NCI-H2107 (cell line): ENCODE results near the gene MYO15A.

Experiments used
- DNase-seq: peaks from one replicate; lab custom pipeline; 2025; lab: John Stamatoyannopoulos, UW

MYO15A gene

GRCh38 chr17:18158022-18158600 lies 49.6 kb downstream of the MYO15A start:
- DNase-seq, result no peak

GRCh38 chr17:18159551-18160120 lies 51.1 kb downstream of the MYO15A start:
- DNase-seq, result no peak

- no peak for DNase-seq
These were observed 51.7 kb downstream of the MYO15A start for GRCh38 chr17:18160128-18160856.

- DNase-seq, result no peak
These were observed 52.9 kb downstream of the MYO15A start for GRCh38 chr17:18161207-18162145.

DNA sequence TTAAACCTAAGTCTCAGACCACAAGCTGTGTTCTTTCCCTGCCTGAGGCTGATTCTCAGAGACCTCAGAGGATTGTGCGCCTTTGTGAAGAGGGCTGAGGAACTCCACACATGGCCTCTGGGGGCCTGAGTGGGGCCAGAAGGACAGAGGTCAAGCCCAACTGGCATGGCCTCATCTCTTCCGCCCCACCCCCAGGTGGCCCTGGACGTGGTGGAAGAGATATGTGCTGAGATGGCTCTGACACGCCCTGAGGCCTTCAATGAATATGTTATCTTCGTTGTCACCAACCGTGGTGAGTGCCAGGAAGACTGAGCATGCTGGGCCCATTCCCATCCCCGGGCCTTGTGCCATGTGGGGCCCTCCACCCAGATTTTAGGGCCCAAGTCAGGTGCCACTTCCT lies 55.0 kb downstream of the MYO15A start:
- no peak for DNase-seq

DNA sequence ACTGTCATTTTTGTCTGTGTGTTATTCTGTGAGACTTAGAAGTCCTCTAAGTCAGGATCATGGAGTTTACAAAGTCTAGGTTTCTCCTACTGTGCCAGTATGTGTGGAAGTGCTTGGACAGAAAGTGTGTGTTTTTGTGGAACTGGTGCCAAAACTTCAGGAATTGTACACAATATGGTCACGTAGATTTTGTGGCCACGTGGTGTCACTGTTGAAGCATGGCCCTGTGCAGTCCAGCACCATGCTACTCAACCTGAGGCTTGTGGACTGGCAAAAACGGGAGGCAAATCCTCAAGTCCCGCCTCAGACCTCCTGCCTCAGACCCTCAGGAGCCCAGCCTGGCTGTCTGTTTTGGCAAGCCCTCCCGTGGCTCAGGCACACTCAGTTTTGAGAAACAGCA lies 58.3 kb downstream of the MYO15A start:
- DNase-seq, result no peak

GRCh38 chr17:18167421-18167820 lies 58.9 kb downstream of the MYO15A start:
- DNase-seq, result no peak

DNA sequence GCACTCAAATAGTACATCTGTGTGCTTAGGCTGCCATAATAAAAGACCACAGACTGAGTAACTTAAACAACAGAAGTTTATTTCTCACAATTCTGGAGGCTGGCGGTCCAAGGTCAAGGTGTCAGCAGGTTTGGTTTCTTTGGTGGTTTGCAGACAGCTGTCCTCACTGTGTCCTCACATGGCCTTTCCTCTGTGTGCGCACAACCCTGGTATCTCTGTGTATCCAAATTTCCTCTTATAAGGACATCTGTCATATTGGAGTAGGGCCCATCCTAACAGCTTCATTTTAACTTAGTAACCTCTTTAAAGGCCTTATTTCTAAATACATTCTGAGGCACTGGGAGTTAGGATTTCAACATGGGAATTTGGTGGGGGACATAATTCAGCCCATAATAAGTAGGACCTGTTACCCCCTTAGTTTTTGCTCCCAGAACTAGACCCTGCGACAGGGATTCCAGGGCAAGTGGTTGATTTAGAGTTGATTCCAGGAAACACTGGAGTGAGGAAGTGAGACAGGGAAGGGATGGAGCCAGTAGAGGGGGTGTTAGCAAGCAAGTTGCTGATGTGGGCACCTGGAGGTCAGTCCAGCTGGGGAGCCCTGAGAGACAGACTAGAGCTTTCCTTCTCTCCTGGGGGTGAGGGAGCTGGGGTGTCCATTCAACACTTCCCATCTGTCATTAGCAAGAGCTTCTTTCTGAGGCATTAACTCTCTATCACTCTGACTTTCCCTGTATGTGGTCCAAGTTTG lies 64.1 kb downstream of the MYO15A start:
- DNase-seq, result no peak

- no peak for DNase-seq
These were observed 65.2 kb downstream of the MYO15A start for GRCh38 chr17:18173740-18174139.

DNA sequence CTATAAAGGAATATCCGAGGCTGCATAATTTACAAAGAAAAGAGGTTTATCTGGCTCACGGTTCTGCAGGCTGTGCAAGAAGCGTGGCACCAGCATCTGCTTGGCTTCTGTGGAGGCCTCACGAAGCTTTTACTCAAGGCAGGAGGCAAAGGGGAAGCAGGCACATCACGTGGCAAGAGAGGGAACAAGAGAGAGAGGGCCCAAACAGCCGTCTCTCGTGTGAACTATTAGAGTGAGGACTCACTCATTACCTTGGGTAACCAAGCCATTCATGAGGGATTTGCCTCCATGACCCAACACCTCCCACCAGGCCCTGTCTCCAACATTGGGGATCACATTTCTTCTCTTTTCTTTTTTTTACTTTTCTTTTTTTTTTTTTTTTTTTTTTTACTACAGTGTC lies 67.6 kb downstream of the MYO15A start:
- DNase-seq, result no peak

- no peak for DNase-seq
These were observed 68.6 kb downstream of the MYO15A start for GRCh38 chr17:18177133-18177532.

- DNase-seq, result no peak
These were observed 69.2 kb downstream of the MYO15A start for GRCh38 chr17:18177722-18178121.

DNA sequence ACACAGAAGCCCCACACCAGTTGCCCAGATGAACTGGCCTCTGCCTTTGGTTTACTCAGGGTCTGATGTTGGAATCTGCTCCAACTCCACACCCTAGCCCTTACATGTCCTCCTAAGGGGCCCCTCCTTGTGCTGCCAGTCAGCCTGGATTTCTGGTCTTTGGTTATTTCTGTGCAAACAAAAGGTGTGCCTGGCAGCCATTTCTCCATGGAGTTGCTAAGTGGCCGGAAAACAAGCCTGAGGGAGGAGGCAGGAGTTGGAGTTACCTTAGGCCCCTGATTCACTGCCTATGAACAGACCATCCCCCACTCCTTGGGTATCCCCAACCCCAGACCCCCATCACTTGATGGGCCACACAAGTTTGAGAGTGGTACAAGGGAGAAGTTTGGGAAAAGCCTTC lies 70.6 kb downstream of the MYO15A start:
- no peak for DNase-seq

GRCh38 chr17:18179804-18180203 lies 71.2 kb downstream of the MYO15A start:
- DNase-seq, result no peak

DNA sequence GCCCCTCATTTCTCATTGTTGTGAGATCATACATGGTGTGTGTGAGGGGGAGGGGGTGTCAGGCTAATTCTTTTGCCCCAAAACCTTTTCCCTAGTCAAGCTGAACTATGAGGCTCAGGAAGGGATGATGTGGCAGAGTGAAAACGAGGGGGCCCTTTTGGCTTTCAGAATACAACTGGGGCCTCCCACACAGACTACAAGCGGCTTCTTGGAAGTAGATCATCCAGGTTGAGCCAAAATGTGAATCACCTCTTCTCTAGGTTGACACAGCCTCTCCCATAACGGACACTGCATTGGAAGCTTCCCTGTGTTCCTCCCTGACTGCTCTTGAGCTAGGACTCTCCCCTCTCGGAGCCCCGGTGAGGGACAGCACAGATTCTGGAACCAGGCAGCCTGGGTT lies 72.8 kb downstream of the MYO15A start:
- DNase-seq, result no peak

DNA sequence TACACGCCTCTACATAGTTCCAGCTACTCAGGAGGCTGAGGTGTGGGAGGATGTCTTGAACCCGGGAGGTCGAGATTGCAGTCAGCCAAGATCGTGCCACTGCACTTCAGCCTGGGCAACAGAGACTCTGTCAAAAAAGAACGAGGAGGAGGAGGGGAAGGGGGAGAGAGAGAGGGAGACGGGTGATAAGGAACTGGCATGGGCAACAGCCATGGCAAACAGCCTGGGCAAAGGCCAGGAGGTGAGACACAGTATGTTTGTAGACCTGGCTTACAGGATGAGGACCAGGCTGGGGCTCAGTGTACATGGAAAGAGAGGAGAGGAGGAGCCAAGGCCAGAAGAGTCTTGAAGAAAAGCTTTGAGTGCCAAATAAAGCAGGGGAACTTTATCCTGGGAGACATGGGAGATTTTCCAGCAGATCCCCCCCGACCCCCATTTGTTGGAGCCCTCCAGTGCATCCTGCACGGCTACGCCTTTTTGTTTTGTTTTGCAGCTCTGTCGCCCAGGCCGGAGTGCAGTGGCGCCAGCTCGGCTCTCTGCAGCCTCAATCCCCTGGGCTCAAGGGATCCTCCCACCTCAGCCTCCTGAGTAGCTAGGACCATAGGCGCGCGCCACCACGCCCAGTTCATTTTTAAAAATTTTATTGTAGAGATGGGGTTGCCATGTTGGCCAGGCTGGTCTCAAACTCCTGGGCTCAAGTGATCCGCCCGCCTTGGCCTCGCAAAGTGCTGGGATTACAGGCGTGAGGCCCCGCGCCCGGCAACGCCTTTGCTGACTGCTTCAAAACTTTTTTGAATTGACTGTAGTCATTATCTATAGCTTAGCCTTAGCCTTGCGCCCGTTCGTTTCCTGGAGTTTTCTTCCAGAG lies 73.8 kb downstream of the MYO15A start:
- no peak for DNase-seq

GRCh38 chr17:18182978-18183333 lies 74.4 kb downstream of the MYO15A start:
- DNase-seq, result no peak

DNA sequence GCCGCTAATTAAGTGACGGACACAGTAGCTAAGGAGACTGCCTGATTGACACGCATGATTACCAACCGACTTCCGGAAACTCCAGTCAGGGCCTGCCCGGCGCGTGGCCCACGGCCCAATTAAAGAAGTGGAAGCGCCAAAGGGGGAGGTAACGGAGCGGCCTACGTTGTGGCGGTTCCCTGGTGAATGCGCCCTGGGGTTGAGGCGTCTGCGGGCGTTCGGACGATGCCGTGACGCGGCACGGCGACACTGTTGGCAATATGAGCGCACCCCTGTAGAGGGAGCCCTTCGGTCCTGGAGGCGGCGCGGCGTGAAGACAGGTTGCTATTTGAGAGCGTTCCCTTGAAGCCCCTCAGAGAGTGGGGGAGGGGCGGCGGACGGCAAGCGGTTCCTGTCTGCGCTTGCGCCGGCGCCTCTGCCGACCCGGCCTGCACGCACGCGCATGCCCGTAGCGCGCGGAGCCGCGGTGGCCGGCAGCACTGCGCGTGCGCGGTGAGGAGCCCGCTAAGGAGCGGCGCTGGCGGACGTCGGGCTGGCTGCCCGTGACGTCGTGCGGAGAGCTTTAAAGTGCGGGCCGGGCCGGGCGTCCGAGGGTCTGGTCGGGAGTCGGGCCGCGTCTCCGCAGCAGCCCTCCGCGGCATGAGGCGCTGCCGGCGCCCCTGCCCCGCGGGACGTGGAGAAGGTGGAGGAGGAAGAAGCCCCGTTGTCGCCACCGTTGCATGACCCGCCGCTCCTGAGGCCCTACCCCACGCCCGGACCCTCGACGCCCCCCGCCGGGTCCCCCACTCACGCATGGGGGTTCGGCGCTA lies 75.0 kb downstream of the MYO15A start, which contains the start of gene ALKBH5:
ALKBH5 (plus strand) TSS at position 495 of the 809 bp plus-strand sequence. CDS start 416 bp downstream, outside the sequence.
- DNase-seq, result peak; percentile 83

DNA sequence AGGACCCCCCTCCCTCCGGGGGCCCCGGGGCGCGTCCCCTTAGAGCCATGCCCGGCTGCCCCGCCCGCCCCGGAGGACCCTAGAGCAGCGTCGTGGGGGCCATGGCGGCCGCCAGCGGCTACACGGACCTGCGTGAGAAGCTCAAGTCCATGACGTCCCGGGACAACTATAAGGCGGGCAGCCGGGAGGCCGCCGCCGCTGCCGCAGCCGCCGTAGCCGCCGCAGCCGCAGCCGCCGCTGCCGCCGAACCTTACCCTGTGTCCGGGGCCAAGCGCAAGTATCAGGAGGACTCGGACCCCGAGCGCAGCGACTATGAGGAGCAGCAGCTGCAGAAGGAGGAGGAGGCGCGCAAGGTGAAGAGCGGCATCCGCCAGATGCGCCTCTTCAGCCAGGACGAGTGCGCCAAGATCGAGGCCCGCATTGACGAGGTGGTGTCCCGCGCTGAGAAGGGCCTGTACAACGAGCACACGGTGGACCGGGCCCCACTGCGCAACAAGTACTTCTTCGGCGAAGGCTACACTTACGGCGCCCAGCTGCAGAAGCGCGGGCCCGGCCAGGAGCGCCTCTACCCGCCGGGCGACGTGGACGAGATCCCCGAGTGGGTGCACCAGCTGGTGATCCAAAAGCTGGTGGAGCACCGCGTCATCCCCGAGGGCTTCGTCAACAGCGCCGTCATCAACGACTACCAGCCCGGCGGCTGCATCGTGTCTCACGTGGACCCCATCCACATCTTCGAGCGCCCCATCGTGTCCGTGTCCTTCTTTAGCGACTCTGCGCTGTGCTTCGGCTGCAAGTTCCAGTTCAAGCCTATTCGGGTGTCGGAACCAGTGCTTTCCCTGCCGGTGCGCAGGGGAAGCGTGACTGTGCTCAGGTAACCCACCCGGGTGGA lies 75.8 kb downstream of the MYO15A start:
- no peak for DNase-seq
